Left lung (tissue), 10 donors: ENCODE measurements around the gene SPTBN1. TPM values are rescaled to one million over a fixed set of nuclear protein-coding genes. Genes with fewer than 3 reads are reported as not detected.

Experiments used
- ATAC-seq: fragments of 200-7000 bp; cut with Tn5 transposase; one replicate; pipeline ENCODE4 v1.9.1; 2020; ENCODE audit warnings: moderate library complexity
- DNase-seq, 4 donors: peaks; one replicate each; pipeline ENCODE4 v3.0.0-alpha.2; 2013 to 2020
- H3K27ac ChIP-seq, 2 donors: fragments of 200-600 bp; sonication (generic) in 1 of 2; one replicate each; pipeline versions ENCODE4 v1.5.0 to v1.8.0; 2020 to 2021
- H3K27me3 ChIP-seq, 2 donors: fragments of 200-600 bp; sonication (generic) in 1 of 2; one replicate each; pipeline versions ENCODE4 v1.5.0 to v1.8.0; 2020 to 2021
- H3K36me3 ChIP-seq, 2 donors: fragments of 200-600 bp; sonication (generic) in 1 of 2; one replicate each; pipeline versions ENCODE4 v1.5.0 to v1.8.0; 2020 to 2021
- H3K4me1 ChIP-seq, 2 donors: fragments of 200-600 bp; one replicate each; pipeline ENCODE4 v1.8.0; 2021
- H3K4me3 ChIP-seq, 2 donors: fragments of 200-600 bp; sonication (generic) in 1 of 2; one replicate each; pipeline versions ENCODE4 v1.5.0 to v1.8.0; 2020 to 2021; ENCODE audit warnings: mild to moderate bottlenecking in 1 of 2
- H3K9me3 ChIP-seq, 2 donors: fragments of 200-600 bp; sonication (generic) in 1 of 2; one replicate each; pipeline versions ENCODE4 v1.5.0 to v1.8.0; 2020 to 2021
- intact Hi-C, 2 donors: fragments of 100-400 bp; cut with DNase I; formaldehyde crosslinking; loops; one replicate each; pipeline versions ENCODE4 v1.11.2 to v1.14.2; 2022
- polyA plus RNA-seq, 6 donors: library from polyadenylated mRNA; unstranded; fragments of 120-200 nt; gene quantifications; one replicate each; pipeline ENCODE4 v1.2.1, GENCODE V29; 2013; ENCODE audit not compliant: insufficient read length in 6 of 6
- total RNA-seq, 2 donors: library from RNA; stranded (reverse); fragmentation: NEBNext Ultra II Directional; extraction: Animal tissue kit (Norgen Biotek cat#: 25700); gene quantifications; one replicate each; pipeline ENCODE4 v1.2.1, GENCODE V29; 2021
- TF ChIP-seq, protein P1 (sequence below), 2 donors: fragments of 200-600 bp; sonication (generic) in 1 of 2; IDR thresholded peaks; one replicate each; pipeline versions ENCODE4 v1.5.0 to v1.8.0; 2021; ENCODE audit warnings: antibody characterized with exemption in 2 of 2
- donor health status: DM: no; HTN: yes; CAD: no.
- donor health status: DM: no; HTN: no; CAD: no.

The SPTBN1 gene
- total and polyA plus RNA-seq, 8 donors: 441 to 578 (median 543) TPM

DNA sequence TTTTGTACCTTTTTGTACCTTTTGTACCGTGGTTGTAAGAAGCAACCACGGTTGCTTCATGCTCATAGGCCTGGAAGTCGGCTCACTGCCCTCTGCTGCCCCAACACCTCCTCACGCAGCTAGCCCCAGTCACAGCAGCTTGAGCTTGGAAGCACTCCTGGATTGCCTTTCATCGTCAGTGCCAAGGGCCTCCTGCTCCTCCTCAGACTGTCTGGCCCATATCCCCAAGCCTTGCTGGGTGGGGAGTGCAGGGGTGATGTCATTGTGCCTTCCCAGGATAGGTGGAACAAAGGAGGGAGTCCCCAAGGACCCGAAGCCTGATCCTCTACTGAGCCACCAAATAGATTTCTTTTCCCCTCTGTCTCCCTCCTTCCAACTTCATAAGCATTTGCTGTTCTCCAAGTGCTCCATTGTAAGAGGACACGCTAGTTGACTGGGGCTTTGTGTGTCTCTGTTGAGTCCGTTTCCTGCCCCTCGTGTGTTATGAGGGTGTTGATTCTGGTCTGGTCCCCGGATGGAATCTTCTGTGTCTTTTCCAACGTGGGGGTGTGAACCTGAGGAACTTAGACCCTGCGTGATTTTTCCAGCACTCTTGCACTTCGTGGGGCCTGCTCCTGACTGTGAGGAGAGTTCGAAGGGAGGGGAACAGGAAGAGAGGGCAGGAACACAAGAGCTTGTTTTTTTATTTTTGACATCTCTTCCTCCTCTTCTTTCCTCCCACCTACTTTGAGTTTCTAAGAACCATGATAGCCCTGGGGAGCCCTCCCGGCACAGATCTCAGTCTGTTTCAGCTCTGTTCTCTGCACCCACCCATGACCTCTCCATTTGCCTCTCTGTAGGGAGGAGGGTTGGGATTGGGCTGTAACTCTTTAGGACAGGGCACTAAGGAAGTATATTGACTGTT is 140.1 kb downstream of the SPTBN1 start:
- TF ChIP-seq, protein P1, sequence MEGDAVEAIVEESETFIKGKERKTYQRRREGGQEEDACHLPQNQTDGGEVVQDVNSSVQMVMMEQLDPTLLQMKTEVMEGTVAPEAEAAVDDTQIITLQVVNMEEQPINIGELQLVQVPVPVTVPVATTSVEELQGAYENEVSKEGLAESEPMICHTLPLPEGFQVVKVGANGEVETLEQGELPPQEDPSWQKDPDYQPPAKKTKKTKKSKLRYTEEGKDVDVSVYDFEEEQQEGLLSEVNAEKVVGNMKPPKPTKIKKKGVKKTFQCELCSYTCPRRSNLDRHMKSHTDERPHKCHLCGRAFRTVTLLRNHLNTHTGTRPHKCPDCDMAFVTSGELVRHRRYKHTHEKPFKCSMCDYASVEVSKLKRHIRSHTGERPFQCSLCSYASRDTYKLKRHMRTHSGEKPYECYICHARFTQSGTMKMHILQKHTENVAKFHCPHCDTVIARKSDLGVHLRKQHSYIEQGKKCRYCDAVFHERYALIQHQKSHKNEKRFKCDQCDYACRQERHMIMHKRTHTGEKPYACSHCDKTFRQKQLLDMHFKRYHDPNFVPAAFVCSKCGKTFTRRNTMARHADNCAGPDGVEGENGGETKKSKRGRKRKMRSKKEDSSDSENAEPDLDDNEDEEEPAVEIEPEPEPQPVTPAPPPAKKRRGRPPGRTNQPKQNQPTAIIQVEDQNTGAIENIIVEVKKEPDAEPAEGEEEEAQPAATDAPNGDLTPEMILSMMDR (IDR thresholded peaks at IDR 0.05): no peak
- Histone ChIP-seq H3K27ac (peak overlapping the region in 1 of 2 donors; percentile 78), H3K27me3 (no peaks in the 10 kb centered on the region), H3K4me3 (no peak overlapping the region), H3K36me3 (peaks cover 0 to 31% of the 10 kb centered on the region in 2 donors), H3K4me1 (peaks cover 26 to 91% of the 10 kb centered on the region in 2 donors), H3K9me3 (no peaks in the 10 kb centered on the region)
- intact Hi-C loops: no loop called here
- ATAC-seq (peak; percentile 9), DNase-seq (no peak)

GRCh38 chr2:54597153-54597848 is 141.2 kb downstream of the SPTBN1 start:
- H3K27ac ChIP-seq: peak overlapping the region in 1 of 2 donors; percentile 78
- ATAC-seq (peak; percentile 4), DNase-seq (no peak)
- intact Hi-C loops: no loop called here
- no peak overlapping the region for H3K4me3 ChIP-seq
- TF ChIP-seq, protein P1 (IDR thresholded peaks at IDR 0.05): no peak
- peaks cover 34 to 95% of the 10 kb centered on the region in 2 donors for H3K4me1 ChIP-seq
- H3K36me3 ChIP-seq: peaks cover 0 to 31% of the 10 kb centered on the region in 2 donors
- H3K9me3 ChIP-seq: no peaks in the 10 kb centered on the region
- no peaks in the 10 kb centered on the region for H3K27me3 ChIP-seq

DNA sequence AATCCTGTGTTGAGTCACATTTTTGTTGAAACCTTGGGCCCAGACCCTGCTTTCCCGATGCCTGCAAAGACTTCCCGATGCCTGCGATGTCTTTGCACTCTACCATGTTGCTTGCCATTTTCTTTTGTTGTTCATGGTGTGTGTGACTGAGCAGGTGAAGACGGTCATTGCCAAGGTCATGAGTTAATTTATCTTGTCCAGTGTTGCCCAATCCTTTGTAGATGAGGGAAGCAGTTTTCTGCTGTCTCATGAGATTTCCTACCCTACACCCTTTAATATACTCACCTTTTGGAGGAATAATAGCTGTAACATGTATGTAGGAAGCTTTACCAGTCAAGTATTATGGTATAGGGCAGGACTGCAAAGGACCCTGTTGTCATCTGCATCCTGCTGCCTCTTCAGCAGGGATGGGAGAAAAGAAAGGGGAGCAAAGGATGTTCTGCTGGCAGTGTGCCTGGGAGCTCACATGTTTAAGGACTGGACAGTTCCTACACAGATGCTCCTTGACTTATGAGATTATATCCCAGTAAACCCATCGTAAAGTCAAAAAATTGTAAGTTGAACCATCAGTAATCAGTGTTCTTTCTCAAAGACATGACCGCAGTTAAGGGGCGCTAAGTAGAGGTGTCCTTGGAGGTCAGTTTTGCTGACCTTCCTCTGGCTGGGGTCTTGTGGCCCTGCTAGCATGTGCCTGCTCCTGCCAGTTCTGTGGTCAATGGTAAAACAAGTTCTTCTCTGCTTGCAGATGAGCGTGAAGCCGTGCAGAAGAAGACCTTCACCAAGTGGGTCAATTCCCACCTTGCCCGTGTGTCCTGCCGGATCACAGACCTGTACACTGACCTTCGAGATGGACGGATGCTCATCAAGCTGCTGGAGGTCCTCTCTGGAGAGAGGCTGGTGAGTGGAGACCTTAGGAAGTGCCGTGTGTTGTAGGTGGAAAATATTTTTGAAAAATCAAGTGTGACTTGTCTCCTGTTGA is 142.5 kb downstream of the SPTBN1 start:
- no peaks in the 10 kb centered on the region for H3K9me3 ChIP-seq
- no peaks in the 10 kb centered on the region for H3K27me3 ChIP-seq
- H3K36me3 ChIP-seq: peaks cover 0 to 19% of the 10 kb centered on the region in 2 donors
- intact Hi-C loops: no loop called here
- peaks cover 38 to 98% of the 10 kb centered on the region in 2 donors for H3K4me1 ChIP-seq
- DNase-seq (no peak), ATAC-seq (no peak)
- peak overlapping the region; percentile 63 to 78 for H3K27ac ChIP-seq
- H3K4me3 ChIP-seq: no peak overlapping the region
- TF ChIP-seq, protein P1 (IDR thresholded peaks at IDR 0.05): no peak

GRCh38 chr2:54599326-54599710 is 143.2 kb downstream of the SPTBN1 start:
- TF ChIP-seq, protein P1 (IDR thresholded peaks at IDR 0.05): no peak
- Histone ChIP-seq H3K36me3 (peaks cover 0 to 19% of the 10 kb centered on the region in 2 donors), H3K4me3 (no peak overlapping the region), H3K4me1 (peaks cover 40 to 100% of the 10 kb centered on the region in 2 donors), H3K27me3 (no peaks in the 10 kb centered on the region), H3K27ac (peak overlapping the region; percentile 63 to 78), H3K9me3 (no peaks in the 10 kb centered on the region)
- intact Hi-C loops: no loop called here
- ATAC-seq (peak; percentile 45), DNase-seq (no peak)
